NCI-H2227 treated with DMSO at 0.1 percent for 48 hours (cell line): Measurements from ENCODE around the gene CHCHD6.

Experiments
- DNase-seq: peaks from one replicate; lab custom pipeline; 2025; lab: John Stamatoyannopoulos, UW

The CHCHD6 gene

DNA sequence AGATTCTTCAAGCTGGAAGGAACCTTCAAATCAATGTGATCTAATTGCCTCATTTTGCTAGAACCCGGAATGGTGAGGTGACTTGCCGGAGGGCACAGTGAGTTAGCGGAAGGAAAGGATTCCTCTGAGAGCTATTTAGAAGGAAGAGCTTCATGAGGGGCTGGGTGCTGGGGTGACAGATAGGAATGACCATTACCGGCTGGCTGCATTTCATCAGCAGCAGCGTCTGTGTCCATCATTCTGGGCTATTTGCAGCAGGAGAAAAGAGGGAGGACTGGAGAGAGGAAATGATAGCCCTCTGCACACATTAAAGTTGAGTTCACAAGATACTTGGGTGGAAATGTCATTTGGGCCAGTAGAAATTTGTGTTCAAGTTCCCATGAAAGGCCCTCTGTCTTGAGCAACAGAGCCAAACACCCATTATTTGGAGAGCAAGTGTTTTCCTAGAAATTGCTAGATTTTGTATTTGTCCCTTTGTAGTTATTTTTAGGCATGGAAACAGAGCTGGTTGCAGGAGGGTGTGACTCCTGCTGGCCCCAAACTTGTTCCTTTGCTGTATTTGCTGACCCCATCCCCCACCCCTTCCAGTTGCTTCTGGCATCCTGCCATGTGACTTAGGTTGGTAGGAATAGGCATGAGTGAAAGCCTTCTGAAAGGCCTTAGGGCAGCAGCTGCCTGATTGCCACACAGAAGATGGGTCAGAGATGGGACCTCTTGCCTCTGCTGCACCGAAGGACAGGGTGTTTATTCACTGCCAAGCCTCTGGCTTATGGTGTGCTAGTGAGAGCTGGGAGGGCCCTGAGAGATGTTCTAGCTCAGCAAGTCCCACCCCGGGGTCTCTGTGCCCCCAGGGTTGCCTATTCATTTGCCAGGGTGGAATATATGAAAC, 191.4 kb downstream of the CHCHD6 start:
- no peak for DNase-seq

DNA sequence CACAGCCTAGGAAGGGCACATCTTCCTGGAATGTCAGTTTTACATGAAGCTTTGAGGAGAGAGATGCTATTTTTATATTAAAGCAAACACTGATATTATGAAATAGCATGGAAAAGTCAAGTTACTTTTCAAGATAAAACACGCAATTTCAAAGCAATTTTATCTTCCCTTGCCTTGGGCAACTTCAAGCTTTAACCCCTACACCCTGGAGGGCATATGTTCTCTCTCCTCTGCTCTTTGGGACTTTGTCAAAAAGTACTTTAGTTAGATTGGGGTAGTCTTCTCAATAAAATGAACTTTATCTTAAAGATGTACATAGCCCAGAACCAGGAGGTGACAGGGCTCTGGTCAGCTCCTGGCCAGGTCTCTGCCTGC, 192.0 kb downstream of the CHCHD6 start:
- DNase-seq = no peak

DNA sequence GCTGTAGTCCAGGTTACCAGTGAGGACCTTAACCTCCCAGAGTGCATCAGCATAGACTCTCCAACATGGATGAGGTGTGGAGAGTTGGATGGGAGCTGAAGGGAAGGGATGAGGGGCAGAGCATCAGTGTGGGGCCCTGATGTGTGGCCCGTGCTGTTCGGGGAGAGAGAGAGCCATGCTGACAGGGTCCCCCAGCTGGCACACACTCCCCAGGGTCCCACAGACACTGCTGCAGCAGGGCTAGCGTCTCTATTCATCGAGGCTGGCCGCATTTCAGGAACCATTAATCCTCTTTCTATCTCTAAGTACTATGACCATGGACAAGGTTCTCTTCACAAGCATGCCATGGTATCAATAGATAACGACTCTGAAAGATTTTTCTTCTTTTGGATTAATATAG, 192.9 kb downstream of the CHCHD6 start:
- DNase-seq = no peak

GRCh38 chr3:126897943-126898342, 193.9 kb downstream of the CHCHD6 start:
- no peak for DNase-seq

DNA sequence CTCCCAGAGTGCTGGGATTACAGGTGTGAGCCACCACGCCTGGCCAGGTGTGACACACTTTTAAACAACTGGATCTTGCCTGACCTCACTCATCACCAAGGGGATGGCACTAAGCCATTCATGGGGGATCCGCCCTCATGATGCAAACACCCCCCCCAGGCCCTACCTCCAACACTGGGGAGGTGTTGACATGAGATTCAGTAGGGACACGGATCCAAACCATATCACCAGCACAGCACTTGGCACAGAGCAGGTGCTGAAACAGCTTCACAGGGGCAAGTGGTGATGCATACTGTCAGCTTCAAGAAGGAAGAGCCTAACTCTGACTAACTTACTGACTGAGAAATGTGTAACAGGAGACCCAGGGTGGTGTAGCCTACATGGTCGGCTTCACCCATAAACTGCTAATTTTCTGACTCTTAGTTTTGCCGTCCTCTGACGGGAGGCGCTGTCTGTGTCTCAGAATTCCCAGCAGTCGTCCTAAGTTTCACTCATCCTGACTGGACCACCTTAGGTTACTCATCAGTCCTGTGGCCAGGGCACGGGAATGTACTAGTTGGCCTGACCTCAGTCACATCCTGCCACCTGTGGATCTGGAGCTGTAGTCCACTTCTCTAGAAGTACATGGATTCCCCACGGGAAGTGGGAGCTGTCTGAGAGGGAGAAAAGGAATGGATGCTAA, 197.0 kb downstream of the CHCHD6 start:
- DNase-seq = no peak

DNA sequence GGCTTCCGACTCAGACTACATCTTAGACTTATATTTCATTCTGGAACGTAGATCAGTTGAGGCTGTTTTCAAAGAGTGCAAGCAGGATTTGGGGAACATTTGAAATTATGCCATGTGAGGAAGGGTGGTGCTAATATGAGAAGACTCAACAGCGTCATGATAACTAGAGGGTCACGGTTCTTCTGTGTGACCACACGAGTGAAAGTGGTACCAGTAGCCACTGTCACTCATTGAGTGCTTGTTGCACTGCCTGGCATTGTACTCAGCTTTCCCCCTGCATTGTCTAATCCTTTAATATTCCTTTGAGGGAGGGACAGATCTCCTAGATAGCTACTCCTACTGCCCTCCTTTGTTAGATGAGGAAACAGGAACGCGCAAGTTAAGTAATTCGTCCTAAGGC, 197.6 kb downstream of the CHCHD6 start:
- no peak for DNase-seq

- no peak for DNase-seq
These were observed 199.5 kb downstream of the CHCHD6 start for GRCh38 chr3:126903521-126903920.

GRCh38 chr3:126907557-126907956, 203.5 kb downstream of the CHCHD6 start:
- DNase-seq = no peak

GRCh38 chr3:126908752-126909275, 204.8 kb downstream of the CHCHD6 start:
- no peak for DNase-seq

- DNase-seq = no peak
These were observed 206.2 kb downstream of the CHCHD6 start for GRCh38 chr3:126910231-126910630.

DNA sequence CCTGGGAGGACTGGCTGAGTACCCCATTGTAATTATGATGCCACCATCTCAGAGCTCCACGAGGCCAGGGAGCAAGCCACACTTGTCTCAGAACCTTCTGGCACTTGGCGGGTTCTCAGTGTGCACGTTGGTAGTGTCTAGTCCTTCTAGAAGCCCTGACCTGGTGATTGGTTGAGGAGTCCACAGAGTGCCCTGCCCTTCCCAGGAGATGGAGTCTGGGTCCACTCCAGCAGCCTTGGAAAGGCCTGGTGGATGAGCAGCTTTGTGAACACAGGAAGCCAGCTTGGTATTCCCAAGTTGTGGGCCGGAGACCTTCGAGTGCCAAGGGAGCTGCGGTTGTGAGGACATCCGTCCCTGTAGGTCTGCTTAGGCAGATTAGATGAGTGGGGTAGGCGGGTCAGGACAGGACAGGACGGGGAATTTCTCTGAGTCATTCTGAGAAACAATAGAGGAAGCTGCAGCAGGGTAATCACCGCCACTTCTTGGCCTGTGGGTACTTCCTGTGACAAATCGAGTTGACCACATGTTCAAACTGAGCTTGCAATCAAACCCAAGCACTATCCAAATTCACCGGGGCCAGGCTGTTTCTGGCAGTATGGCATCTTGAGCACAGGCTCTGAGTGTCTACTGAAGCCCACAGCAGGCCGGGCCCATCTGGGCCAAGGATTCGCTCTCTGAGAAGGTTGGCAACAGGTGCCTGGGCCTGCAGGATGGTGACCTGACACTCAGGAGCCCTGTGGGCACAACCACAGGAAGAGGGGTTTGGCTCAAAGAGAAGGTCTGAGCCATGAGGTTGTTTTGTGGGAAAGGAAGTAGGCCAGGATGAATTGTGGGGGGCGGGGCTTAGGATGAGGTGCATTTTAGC, 207.4 kb downstream of the CHCHD6 start:
- DNase-seq = no peak

- DNase-seq = no peak
These were observed 208.0 kb downstream of the CHCHD6 start for GRCh38 chr3:126912027-126912422.

DNA sequence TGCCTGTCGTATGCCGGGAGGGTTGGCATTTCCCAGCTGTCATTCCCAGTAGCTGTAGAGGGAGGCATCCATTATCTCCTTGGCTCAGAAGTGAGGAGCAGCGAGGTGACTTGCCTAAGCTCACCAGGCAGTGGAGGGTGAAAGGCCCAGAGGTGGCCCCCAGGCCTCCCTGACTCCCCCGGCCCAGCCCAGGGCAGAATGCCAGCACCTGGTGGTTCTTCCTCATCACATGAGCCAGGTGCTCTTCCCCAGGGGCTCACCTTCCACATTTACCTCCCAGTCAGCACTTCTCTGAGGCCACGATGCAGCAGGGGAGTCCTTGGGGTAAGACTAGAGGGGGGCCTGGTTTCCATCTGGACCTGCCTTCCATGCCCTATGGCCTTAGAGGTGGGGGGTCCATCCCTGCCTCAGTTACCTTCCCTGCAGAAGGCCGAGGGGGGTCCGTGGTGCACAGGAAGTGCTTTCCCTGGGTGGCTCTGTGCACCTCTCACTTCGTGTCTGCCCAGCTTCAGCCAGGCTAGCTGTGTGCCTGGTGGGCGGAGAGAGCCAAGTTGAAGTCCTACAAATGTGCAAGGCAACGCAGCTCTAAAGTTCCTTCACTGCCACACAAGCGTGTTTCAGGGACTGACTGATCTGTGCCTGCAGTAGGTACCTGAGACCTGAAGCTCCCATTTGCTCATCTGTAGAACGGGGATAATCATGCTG, 208.6 kb downstream of the CHCHD6 start:
- no peak for DNase-seq

GRCh38 chr3:126913524-126913923, 209.5 kb downstream of the CHCHD6 start:
- DNase-seq = no peak

GRCh38 chr3:126914226-126914625, 210.2 kb downstream of the CHCHD6 start:
- no peak for DNase-seq

DNA sequence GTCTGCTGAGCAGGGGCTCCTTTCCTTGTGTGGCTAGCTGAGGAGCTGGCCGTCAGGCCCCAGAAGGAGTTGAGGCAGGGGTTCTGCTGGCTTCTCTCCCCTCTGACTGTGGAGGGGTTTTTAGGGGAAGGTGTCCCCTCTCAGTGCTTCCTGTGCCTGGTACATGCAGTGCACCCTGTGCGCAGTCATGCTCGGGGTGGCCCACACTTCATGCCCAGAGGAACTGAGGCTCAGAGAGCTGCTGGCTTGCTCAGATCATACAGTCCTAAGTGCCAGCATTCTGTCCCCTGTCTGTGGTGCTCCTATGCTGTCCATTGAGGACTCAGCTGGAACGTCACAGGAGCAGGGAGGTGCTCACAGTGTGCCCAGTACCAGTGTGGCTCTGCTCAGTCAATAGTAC, 211.0 kb downstream of the CHCHD6 start:
- DNase-seq = no peak

DNA sequence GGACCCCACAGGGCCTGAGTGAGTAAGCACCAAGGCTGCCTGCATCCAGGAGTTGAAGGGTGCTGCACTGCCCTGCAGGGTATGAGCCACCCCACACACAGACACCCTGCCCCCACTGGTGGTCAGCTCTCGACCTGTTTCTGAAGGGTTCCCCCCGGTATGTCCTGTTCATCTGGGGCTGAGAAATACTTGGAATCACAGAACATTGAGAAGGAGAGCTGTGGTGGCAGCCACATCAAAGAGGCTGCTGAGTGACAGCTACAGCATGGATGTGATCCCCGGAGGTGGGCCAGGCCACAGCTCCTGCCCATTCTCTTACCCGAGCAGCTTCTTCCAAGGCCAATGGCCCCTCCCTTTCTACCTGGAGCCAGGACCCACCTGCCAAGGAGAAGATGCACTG, 212.5 kb downstream of the CHCHD6 start:
- no peak for DNase-seq

- DNase-seq = no peak
These were observed 213.3 kb downstream of the CHCHD6 start for GRCh38 chr3:126917232-126917804.

- DNase-seq = no peak
These were observed 214.3 kb downstream of the CHCHD6 start for GRCh38 chr3:126918355-126918821.

- DNase-seq = no peak
These were observed 217.2 kb downstream of the CHCHD6 start for GRCh38 chr3:126921085-126921824.
